Measurements from ENCODE around the gene INTS6L. TPM values are rescaled to one million over a fixed set of nuclear protein-coding genes. Genes with fewer than 3 reads are reported as not detected.

INTS6L gene
- total RNA-seq, 1 experiment from 2014 or later: 3.7 TPM

DNA sequence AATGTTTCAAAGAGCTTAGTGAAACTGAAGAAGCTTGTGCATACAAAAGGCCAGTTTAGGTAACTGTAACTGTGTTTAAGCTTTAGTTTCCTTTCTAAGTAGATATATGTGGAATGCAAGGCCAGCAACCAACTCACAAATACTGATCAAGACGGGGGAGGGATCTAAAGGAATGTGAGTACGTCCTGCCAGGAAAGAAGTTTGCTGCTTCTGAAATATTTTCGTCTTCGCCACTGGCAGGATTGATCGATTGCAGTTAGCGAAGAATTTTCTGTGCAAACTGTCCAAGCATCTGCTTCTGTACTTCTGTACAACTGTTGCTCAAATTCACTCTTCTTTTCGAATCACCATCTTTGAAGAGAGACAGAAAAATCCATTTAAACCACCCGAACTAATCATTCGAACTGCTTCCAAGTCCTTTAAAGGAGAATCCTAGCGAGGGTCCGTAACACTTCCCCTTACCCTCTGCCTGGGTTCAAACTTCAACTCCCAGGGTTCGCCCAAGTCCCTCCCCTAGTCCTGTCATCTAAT, 373 bp upstream of the INTS6L start:
- in situ Hi-C loops (cut with HindIII; ENCODE audit: low pct_unique_long_range_greater_than_20kb, low sequenced_read_pairs): no loop called here
- no peak for DNase-seq (ENCODE audit: low read depth)

DNA sequence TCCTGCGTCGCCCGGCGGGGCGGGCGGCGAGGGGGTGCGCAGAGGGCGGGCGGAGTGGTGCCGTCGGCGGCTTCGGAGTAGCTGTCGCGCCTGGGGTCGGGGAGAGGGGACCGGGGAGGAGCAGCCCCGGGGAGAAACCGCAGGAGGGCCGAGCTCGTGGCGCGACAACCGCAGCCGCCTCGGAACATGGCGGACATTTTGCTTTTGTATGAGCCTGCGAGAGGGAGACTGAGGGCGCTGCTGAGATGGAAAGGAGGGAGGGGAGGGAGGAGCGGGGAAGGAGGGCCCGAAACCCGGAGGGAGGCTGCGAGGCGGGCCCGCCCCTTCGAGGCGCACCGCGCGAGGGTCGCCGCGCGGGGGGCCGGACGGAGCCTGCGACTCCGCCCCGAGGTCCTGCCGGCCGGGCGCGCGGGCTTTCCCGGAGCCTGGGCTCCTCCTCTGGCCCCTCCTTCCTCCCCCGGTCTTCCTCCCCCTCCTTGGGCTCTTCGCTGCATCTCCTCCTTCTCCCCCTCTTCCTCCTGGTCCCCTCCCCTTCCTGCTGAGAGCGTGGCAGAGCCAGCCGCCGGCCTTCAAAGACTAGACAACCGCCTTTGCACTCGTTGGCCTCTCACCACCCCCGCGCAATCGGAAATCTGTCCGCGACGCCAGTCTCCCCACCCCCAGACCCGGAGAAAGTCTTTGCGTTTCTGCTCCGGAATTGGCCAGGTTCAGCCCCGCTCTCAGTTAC, 1.1 kb downstream of the INTS6L start:
- peak; percentile 90 for DNase-seq (ENCODE audit: low read depth)
- in situ Hi-C loops (cut with HindIII; ENCODE audit: low pct_unique_long_range_greater_than_20kb, low sequenced_read_pairs): no loop called here

DNA sequence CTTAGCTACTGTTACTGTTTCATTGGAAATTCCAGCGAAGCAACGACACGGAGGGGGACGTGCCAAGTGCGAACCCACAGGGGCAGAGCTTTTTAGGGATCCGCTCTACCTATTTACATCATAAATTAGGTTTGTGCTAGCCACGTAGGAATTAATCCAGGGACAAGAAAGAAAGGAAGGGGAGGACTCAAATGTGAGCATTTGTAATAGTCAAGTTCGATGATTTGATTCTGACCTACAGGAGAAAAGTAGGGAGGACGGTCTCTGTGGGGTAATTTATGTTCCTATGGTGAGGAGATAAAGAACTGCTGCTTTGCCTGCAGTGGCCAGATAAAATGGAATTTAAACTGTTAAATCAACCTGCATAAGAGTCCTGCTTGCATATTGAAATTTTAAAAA, 1.7 kb downstream of the INTS6L start:
- no peak for DNase-seq (ENCODE audit: low read depth)
- in situ Hi-C loops (cut with HindIII; ENCODE audit: low pct_unique_long_range_greater_than_20kb, low sequenced_read_pairs): no loop called here

DNA sequence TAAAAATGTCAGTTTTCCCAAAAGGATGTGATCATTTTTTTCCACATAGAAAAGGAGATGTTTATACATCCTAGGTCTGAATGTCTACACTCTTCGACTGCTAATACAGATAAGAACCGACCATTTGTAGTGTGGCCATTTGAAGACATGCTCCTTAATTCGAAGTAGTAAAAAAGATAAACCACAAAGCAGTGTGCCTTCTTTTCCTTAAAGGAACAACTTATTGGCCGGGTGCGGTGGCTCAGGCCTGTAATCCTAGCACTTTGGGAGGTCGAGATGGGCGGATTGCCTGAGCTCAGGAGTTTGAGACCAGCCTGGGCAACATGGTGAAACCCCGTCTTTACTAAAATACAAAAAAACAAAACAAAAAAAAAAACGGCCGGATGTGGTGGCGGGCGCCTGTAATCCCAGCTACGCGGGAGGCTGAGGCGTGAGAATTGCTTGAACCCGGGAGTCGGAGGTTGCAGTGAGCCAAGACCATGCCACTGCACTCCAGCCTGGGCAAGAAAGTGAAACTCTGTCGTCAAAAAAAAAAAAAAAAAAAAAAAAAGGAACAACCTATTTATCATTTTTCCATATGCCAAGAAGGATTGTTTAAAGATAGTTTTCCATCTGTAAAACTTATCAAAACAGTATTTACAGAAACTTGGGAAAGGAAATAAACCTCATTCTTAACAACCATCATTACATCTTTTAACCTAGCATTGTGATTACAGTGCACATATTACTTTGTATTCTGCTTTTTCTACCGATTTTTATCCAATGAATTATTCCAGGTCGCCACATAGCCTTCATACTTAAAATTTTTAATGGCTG, 2.6 kb downstream of the INTS6L start:
- in situ Hi-C loops (cut with HindIII; ENCODE audit: low pct_unique_long_range_greater_than_20kb, low sequenced_read_pairs): no loop called here
- DNase-seq (ENCODE audit: low read depth): no peak

DNA sequence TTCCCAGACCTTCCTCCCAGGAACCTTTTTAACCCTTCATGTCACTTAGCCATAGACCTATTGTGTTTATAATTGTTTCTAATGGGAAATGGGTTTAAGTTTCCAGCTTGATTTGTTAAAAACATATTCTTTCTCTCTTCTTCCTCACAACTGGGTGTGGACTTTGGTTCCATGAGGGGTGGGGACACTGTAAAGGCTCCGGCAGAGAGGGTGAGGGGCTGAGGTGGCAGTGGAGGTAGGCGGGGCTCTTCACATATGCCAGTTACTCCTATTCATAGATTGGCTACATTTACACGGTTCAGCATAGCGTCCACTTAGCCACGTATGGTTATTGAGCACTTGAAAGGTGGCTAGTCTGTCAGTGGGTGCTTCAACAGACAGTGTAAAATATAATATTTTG, 7.8 kb downstream of the INTS6L start:
- no peak for DNase-seq (ENCODE audit: low read depth)
- in situ Hi-C loops (cut with HindIII; ENCODE audit: low pct_unique_long_range_greater_than_20kb, low sequenced_read_pairs): no loop called here

DNA sequence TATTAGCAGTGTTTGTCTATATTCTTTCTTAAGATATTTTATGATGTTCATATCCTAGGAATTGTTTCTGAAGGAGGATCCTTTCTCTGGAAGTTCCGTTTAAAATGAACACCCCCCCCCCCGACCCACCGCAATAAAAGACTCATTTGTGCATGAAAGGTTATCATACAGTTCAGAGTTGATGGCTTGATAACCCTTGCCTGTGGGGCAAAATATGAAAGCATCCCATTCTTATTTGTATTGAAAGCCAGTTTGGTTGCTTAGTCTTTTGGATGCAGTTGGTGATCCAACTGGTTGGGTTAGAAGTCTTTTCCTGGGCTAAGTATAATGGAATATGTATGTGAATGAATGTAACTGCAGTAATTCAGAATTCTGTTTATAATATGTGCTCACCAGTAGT, 8.3 kb downstream of the INTS6L start:
- in situ Hi-C loops (cut with HindIII; ENCODE audit: low pct_unique_long_range_greater_than_20kb, low sequenced_read_pairs): no loop called here
- no peak for DNase-seq (ENCODE audit: low read depth)

DNA sequence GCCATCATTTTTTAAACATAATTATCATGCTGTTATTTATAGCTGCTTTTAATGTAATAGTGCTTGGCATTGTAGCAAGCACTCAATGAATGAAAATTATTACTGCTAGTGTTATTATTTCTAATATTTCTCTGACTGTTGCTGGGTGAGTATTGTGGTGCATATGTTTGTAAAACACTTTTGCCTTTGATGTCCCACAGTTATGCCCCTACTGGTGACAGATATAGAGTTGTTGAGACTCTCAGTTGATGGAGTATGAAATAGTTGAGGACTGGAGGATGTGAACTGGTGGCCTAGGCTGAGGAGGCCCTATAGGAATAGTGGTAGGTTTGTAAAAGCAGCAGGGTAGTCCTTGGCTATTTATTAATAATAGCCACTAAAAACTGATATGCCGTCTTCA, 9.6 kb downstream of the INTS6L start:
- no peak for DNase-seq (ENCODE audit: low read depth)
- in situ Hi-C loops (cut with HindIII; ENCODE audit: low pct_unique_long_range_greater_than_20kb, low sequenced_read_pairs): no loop called here

DNA sequence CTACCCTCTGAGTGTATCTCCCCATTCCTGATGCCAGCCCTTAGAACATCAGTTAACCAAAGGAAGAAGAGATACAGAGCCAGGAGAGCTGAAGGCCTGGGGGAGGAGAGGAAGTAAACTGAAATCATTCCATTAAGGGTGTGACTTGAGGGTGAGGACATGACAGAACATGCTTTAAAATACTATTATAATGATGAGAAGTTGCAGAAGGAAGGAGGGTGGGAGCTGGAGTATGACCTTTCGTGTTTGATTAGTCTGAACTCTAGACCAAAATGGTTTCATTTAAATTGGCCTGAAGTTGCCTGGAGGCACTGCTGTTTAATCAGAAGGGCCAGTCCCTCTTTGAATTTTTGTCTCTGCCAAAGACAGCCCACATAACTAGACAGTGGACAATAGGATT, 11.4 kb downstream of the INTS6L start:
- in situ Hi-C loops (cut with HindIII; ENCODE audit: low pct_unique_long_range_greater_than_20kb, low sequenced_read_pairs): no loop called here

DNA sequence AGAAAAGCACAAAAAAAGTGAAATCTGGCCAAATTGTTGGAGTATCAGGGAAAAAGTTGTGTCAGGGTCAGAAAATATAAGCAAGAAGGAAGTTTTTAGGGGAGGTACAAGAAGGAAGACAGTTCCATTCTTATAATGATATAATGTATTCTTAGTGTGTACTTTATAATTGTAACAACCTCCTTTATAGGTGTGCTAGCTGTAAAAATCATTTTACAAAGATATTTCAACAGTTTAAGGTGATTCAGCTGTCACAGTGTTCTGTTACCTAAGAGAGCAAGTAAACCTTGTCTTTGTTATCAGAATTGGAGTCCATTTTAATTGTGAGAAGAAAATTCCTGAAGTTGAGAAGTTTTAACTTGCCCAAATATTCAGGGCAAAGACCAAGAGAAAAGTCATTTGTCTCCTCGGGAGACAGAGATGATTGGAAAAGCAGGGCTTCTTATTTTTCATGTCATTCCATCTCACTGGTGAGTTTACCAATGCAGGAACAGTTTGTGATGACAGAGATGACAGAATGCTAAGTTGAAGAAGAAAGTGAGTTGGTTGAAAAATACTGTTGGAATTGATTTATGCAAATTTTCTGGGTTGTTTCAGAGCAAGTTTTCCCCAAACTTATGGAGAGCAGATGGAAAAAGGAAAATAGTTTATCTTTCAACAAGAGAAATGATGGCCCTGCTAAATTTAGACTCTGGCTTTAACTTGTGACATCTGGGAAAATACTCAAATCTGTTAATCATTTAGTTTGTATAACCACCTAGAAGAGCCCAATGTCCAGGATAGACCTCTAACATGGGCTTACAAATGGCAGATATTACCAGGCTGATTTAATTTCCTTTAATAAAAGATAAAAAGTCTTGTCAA, 14.8 kb downstream of the INTS6L start:
- in situ Hi-C loops (cut with HindIII; ENCODE audit: low pct_unique_long_range_greater_than_20kb, low sequenced_read_pairs): no loop called here
- no peak for DNase-seq (ENCODE audit: low read depth)

More for the DNA sequence above, 11.4 kb downstream of the INTS6L start:
- no peak for DNase-seq (ENCODE audit: low read depth)

DNA sequence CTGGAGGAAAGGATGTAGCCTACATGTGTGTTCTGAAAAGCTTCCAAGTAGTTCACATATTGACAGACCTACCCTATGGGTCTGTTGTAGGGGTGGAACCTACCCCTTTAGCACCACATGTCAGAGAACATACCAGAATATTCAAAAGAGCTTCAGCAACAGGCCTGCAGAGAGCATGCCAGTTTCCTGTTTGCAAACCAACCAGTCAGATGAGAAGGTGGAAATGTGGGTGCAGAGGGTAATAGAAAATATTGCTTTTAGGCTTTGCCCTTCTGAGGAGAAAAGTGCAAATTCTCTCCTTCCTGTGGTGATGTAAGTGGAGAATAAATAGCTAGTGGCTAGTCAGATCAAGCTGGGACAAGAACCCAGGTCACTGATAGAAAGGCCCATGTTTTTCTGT, 16.4 kb downstream of the INTS6L start:
- no peak for DNase-seq (ENCODE audit: low read depth)
- in situ Hi-C loops (cut with HindIII; ENCODE audit: low pct_unique_long_range_greater_than_20kb, low sequenced_read_pairs): no loop called here

DNA sequence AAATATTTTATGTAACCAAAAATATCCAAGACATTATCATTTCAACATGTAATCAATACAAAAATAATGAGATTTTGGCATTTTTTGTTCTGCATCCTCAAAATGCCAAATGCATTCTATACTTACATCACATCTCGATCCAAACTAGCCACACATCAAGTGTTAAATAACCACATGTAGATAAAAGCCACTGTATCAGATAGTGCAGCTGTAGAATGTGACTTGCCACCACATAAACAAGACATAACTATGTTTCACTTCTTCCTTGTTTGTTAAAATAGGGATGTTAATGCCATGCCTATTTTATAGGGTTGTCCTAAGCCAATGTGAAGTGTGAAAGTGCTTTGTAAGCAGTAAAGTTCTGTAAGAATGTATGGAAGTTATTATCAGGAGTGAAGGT, 20.9 kb downstream of the INTS6L start:
- in situ Hi-C loops (cut with HindIII; ENCODE audit: low pct_unique_long_range_greater_than_20kb, low sequenced_read_pairs): no loop called here
- no peak for DNase-seq (ENCODE audit: low read depth)

DNA sequence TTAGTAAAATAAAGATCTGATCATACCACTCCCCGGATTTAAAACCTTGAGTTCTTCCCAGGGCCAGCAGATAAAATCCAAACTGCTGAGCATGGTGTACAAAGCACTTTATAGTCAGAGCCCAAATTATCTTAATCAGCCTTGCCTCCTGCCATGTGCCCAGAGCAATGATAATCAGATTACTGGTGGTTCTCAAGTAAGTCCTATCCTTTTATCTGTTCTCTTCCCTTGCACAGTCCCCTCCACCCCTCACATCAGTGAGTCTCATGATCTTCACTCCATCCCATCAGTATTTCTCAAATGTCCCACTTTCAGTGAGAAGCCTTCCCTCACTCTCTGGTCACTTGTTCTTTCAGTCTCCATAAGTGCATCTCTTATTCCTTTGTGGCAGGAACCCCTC, 22.7 kb downstream of the INTS6L start:
- in situ Hi-C loops (cut with HindIII; ENCODE audit: low pct_unique_long_range_greater_than_20kb, low sequenced_read_pairs): no loop called here

DNA sequence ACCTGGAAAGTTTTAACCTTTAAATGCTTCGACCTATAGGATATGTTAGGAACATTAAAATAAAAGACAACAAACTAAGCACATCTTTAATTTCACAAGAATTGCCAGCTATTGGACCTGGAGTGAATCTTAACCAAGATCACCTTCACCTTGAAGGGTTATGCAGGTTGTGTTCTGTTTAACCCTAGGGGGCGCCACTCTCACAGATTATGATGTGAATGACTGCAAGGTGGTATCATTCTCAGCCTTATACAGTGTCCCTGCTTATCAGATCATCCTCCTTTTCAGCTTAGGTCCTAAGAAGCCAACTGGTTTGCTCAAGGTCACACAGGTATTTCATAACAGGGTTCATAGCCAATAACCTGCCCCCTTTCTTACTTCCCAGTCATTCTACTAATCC, 23.5 kb downstream of the INTS6L start:
- no peak for DNase-seq (ENCODE audit: low read depth)
- in situ Hi-C loops (cut with HindIII; ENCODE audit: low pct_unique_long_range_greater_than_20kb, low sequenced_read_pairs): no loop called here

More for the DNA sequence above, 22.7 kb downstream of the INTS6L start:
- DNase-seq (ENCODE audit: low read depth): no peak

DNA sequence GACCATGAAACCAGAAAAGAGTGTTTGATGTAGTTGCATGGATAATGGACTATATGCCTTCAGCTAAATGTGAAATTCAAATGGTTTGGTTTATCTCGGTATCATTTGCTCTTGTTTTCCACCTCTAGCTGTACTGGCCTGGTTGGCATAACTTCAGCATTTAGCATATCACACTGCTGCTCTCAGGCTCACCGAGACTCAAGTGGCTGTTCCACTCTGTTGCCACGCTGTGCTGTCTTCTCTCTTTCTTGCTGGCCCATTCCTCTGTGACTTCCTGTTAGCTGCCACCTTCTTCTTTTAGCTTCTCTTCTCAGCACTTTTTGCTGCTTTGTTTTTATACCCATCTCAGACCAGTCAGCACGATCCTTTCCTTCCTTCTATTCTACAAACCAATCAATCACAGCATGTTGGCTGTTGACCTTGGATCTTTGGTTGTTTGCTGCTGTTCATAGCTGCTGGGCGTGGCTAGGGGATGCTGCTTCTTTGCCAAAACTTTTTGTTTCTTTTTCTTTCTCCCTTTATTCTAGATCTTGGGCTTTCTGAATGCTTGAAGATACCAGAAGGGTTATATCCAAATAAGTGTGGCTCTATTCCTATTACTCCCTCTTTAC, 24.0 kb downstream of the INTS6L start:
- in situ Hi-C loops (cut with HindIII; ENCODE audit: low pct_unique_long_range_greater_than_20kb, low sequenced_read_pairs): no loop called here

DNA sequence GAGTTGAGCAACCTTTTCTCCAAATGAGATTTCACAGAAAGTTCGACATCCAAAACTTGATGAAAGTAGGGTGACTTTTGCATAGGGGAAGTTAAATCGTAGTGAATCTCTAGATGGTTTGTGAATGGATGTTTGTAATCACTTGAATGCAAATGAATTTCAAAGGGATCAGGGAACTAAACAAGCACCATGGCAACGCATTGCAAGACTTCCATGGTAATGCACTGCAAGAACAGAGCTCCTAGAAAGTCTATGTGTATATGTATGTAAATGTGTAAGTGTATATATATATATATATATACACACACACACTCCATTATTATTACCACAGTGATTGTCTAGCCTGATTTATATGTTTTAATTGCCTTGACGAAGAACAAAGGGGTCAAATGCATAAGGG, 27.3 kb downstream of the INTS6L start:
- in situ Hi-C loops (cut with HindIII; ENCODE audit: low pct_unique_long_range_greater_than_20kb, low sequenced_read_pairs): no loop called here
- DNase-seq (ENCODE audit: low read depth): no peak

More for the DNA sequence above, 24.0 kb downstream of the INTS6L start:
- no peak for DNase-seq (ENCODE audit: low read depth)

DNA sequence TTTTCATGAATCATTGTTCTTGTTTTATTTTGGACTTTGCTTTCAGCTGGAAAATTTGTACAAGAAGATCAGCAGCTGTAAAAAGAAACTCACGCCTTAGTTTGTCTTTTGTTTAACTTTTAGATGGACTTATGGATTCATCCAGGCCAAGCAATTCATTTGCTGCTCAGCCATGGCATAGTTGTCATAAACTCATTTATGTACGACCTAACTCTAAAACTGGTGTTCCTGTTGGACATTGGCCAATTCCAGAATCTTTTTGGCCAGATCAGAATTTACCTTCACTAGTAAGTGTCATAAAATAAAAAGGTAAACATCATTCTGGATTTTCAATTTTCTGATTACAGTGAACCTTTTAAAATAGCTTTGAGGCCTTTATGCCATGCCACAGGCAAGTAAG, 29.1 kb downstream of the INTS6L start:
- no peak for DNase-seq (ENCODE audit: low read depth)
- in situ Hi-C loops (cut with HindIII; ENCODE audit: low pct_unique_long_range_greater_than_20kb, low sequenced_read_pairs): no loop called here

DNA sequence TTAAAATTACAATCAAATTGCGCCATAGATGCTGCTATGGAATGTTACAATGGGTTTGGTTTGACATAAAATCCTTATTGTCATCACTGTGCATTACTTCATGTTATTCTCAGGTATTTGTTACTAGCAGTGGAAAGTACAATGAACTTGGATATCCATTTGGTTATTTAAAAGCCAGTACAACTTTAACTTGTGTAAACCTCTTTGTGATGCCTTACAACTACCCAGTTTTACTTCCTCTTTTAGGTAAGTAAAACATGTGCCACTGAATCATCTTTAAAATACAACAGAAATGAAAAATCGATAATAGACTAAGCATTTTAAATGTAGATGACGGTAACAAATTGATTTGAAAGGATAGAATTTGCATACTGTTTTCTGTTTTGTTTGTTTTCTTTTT, 35.6 kb downstream of the INTS6L start:
- in situ Hi-C loops (cut with HindIII; ENCODE audit: low pct_unique_long_range_greater_than_20kb, low sequenced_read_pairs): no loop called here

DNA sequence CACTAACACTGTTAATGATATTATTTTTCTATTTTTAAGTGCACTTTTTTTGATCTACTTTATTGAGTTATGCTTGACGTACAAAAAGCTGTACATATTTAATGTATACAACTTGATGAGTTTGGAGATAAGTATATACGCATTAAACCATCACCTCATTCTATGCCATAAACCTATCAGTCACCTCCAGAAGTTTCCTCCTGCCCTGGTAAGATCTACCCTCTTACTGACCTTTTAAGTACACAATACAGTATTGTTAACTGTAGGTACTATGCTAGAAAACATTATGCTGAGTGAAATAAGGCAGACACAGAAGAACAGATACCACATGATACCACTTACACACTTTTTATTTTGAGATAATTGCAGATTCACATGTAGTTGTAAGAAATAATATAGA, 36.9 kb downstream of the INTS6L start:
- in situ Hi-C loops (cut with HindIII; ENCODE audit: low pct_unique_long_range_greater_than_20kb, low sequenced_read_pairs): no loop called here
- DNase-seq (ENCODE audit: low read depth): no peak

More for the DNA sequence above, 35.6 kb downstream of the INTS6L start:
- DNase-seq (ENCODE audit: low read depth): no peak

Data from Caki2 (cell line).